ENCODE data around the gene IDH2.

The IDH2 gene

GRCh38 chr15:90103701-90104329 lies 1.5 kb upstream of the IDH2 start:
- DNase-seq (ENCODE audit: low read depth, low spot score), result no peak
- in situ Hi-C loops (cut with HindIII; ENCODE audit: low sequenced_read_pairs), result no loop called here
- H3K4me3 ChIP-seq (ENCODE audit: low read depth, low read length), result no peak overlapping the region
- TF ChIP-seq CTCF (IDR thresholded peaks at IDR 0.05; ENCODE audit: low read depth, low read length), result no peak

- in situ Hi-C loops (cut with HindIII; ENCODE audit: low sequenced_read_pairs), result no loop called here
- no peak for TF ChIP-seq CTCF (IDR thresholded peaks at IDR 0.05; ENCODE audit: low read depth, low read length)
- no peak for DNase-seq (ENCODE audit: low read depth, low spot score)
- H3K4me3 ChIP-seq (ENCODE audit: low read depth, low read length), result peak overlapping the region; percentile 53
Measured at GRCh38 chr15:90101130-90101968, 919 bp downstream of the IDH2 start.

GRCh38 chr15:90099868-90100831 lies 2.1 kb downstream of the IDH2 start:
- DNase-seq (ENCODE audit: low read depth, low spot score), result peak; percentile 61
- TF ChIP-seq CTCF (IDR thresholded peaks at IDR 0.05; ENCODE audit: low read depth, low read length), result no peak
- in situ Hi-C loops (cut with HindIII; ENCODE audit: low sequenced_read_pairs), result no loop called here
- H3K4me3 ChIP-seq (ENCODE audit: low read depth, low read length), result no peak overlapping the region

GRCh38 chr15:90099072-90099867 lies 3.0 kb downstream of the IDH2 start:
- TF ChIP-seq CTCF (IDR thresholded peaks at IDR 0.05; ENCODE audit: low read depth, low read length), result no peak
- no peak for DNase-seq (ENCODE audit: low read depth, low spot score)
- in situ Hi-C loops (cut with HindIII; ENCODE audit: low sequenced_read_pairs), result no loop called here
- H3K4me3 ChIP-seq (ENCODE audit: low read depth, low read length), result no peak overlapping the region

GRCh38 chr15:90097475-90097874 lies 4.8 kb downstream of the IDH2 start:
- no peak for DNase-seq (ENCODE audit: low read depth, low spot score)
- H3K4me3 ChIP-seq (ENCODE audit: low read depth, low read length), result no peak overlapping the region
- in situ Hi-C loops (cut with HindIII; ENCODE audit: low sequenced_read_pairs), result no loop called here
- TF ChIP-seq CTCF (IDR thresholded peaks at IDR 0.05; ENCODE audit: low read depth, low read length), result no peak

Data from astrocyte of the spinal cord (primary cell).